ENCODE data around the gene LDLRAD2. TPM values are rescaled to one million over a fixed set of nuclear protein-coding genes. Genes with fewer than 3 reads are reported as not detected.

Gene LDLRAD2
- total and polyA plus RNA-seq, 2 donors from 2014 or later: 0.79 TPM; not detected in 1

- Histone ChIP-seq H3K27ac (ENCODE audit: low read depth in 2 of 2, low read length in 2 of 2) (no peak overlapping the region), H3K27me3 (ENCODE audit: control insufficient read depth, insufficient read depth, low read length) (no peaks in the 10 kb centered on the region), H3K4me1 (ENCODE audit: control insufficient read depth in 2 of 3, insufficient read depth in 2 of 3, low read depth in 1 of 3, low read length in 3 of 3) (peaks cover 0 to 2% (median 0%) of the 10 kb centered on the region in 3 donors), H3K4me3 (ENCODE audit: low read length in 3 of 3) (no peak overlapping the region), H3K9me3 (ENCODE audit: control insufficient read depth in 2 of 3, insufficient read depth in 1 of 3, low read length in 3 of 3) (no peaks in the 10 kb centered on the region), H3K9ac (ENCODE audit: low read length in 3 of 3) (no peak overlapping the region), H3K36me3 (ENCODE audit: control insufficient read depth in 2 of 3, insufficient read depth in 3 of 3, low read length in 3 of 3) (peaks cover 0 to 5% (median 0%) of the 10 kb centered on the region in 3 donors)
- DNase-seq: no peak
- FAIRE-seq: no peak
- intact Hi-C loops (cut with DNase I): no loop called here
- TF ChIP-seq CTCF (IDR thresholded peaks at IDR 0.05; ENCODE audit: borderline replicate concordance, extremely low read depth, insufficient read depth): no peak
Measured at GRCh38 chr1:21773585-21773984, 38.5 kb upstream of the LDLRAD2 start.

- TF ChIP-seq CTCF (IDR thresholded peaks at IDR 0.05; ENCODE audit: borderline replicate concordance, extremely low read depth, insufficient read depth): no peak
- intact Hi-C loops (cut with DNase I): no loop called here
- DNase-seq (no peak), FAIRE-seq (no peak)
- Histone ChIP-seq H3K27ac (ENCODE audit: low read depth in 2 of 2, low read length in 2 of 2) (no peak overlapping the region), H3K4me1 (ENCODE audit: control insufficient read depth in 2 of 3, insufficient read depth in 2 of 3, low read depth in 1 of 3, low read length in 3 of 3) (peaks cover 0 to 2% (median 0%) of the 10 kb centered on the region in 3 donors), H3K27me3 (ENCODE audit: control insufficient read depth, insufficient read depth, low read length) (no peaks in the 10 kb centered on the region), H3K9ac (ENCODE audit: low read length in 3 of 3) (no peak overlapping the region), H3K4me3 (ENCODE audit: low read length in 3 of 3) (no peak overlapping the region), H3K9me3 (ENCODE audit: control insufficient read depth in 2 of 3, insufficient read depth in 1 of 3, low read length in 3 of 3) (no peaks in the 10 kb centered on the region), H3K36me3 (ENCODE audit: control insufficient read depth in 2 of 3, insufficient read depth in 3 of 3, low read length in 3 of 3) (no peaks in the 10 kb centered on the region)
Measured at GRCh38 chr1:21774835-21775549, 37.1 kb upstream of the LDLRAD2 start.

GRCh38 chr1:21775550-21775914, 36.5 kb upstream of the LDLRAD2 start:
- FAIRE-seq: no peak
- H3K36me3 ChIP-seq (ENCODE audit: control insufficient read depth in 2 of 3, insufficient read depth in 3 of 3, low read length in 3 of 3): no peaks in the 10 kb centered on the region
- peaks cover 0 to 2% (median 0%) of the 10 kb centered on the region in 3 donors for H3K4me1 ChIP-seq (ENCODE audit: control insufficient read depth in 2 of 3, insufficient read depth in 2 of 3, low read depth in 1 of 3, low read length in 3 of 3)
- no peak for DNase-seq
- no peak overlapping the region for H3K4me3 ChIP-seq (ENCODE audit: low read length in 3 of 3)
- H3K9me3 ChIP-seq (ENCODE audit: control insufficient read depth in 2 of 3, insufficient read depth in 1 of 3, low read length in 3 of 3): no peaks in the 10 kb centered on the region
- no peak for TF ChIP-seq CTCF (IDR thresholded peaks at IDR 0.05; ENCODE audit: borderline replicate concordance, extremely low read depth, insufficient read depth)
- no peaks in the 10 kb centered on the region for H3K27me3 ChIP-seq (ENCODE audit: control insufficient read depth, insufficient read depth, low read length)
- H3K9ac ChIP-seq (ENCODE audit: low read length in 3 of 3): no peak overlapping the region
- intact Hi-C loops (cut with DNase I): no loop called here
- no peak overlapping the region for H3K27ac ChIP-seq (ENCODE audit: low read depth in 2 of 2, low read length in 2 of 2)
